Smooth muscle cell of bladder (primary cell): ENCODE measurements around the gene CABCOCO1. TPM values are rescaled to one million over a fixed set of nuclear protein-coding genes. Genes with fewer than 3 reads are reported as not detected.

Experiments used
- total RNA-seq: library from RNA; depleted of rRNA; stranded (reverse); fragments of >200 nt; gene quantifications from 2 replicates; pipeline ENCODE4 v1.2.3, GENCODE V29; 2014

CABCOCO1 gene, protein sequence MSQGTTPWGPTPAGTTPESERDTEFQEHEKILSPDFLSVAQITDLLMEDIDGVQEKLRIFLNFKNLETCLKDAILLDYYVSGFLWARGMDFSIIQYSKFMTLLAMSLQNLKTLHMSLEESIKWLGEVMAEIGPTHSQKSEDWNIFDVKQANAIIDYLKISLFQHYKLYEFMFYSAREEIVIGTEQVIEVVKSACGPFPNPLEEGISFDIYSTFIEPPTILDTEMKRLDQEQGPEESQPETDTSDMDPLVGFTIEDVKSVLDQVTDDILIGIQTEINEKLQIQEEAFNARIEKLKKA
- 0.83 and 1.6 TPM in 2 replicates for total RNA-seq

GRCh38 chr10:61662794-61663259, at the start of gene CABCOCO1:
Gene CABCOCO1 (plus strand): TSS chr10:61662929. CDS start chr10:61662973, 44 bp downstream.

Other genes starting within 250 kb of the CABCOCO1 start
- 0.71 and 0.92 TPM in 2 replicates for gene TMEM26, start 209.5 kb upstream of the CABCOCO1 start, total RNA-seq
- gene ARID5B, start 238.8 kb downstream of the CABCOCO1 start, total RNA-seq, result 72.1 and 84.9 TPM in 2 replicates